ENCODE measurements around the gene TMEM51. TPM values are rescaled to one million over a fixed set of nuclear protein-coding genes. Genes with fewer than 3 reads are reported as not detected.

TMEM51 gene
- total and polyA plus RNA-seq, 9 of the 15 experiments (the other 6 are each of a cell fraction or from before 2014, with no cell fraction given) = 0.06 to 1.4 (median 0.58) TPM

DNA sequence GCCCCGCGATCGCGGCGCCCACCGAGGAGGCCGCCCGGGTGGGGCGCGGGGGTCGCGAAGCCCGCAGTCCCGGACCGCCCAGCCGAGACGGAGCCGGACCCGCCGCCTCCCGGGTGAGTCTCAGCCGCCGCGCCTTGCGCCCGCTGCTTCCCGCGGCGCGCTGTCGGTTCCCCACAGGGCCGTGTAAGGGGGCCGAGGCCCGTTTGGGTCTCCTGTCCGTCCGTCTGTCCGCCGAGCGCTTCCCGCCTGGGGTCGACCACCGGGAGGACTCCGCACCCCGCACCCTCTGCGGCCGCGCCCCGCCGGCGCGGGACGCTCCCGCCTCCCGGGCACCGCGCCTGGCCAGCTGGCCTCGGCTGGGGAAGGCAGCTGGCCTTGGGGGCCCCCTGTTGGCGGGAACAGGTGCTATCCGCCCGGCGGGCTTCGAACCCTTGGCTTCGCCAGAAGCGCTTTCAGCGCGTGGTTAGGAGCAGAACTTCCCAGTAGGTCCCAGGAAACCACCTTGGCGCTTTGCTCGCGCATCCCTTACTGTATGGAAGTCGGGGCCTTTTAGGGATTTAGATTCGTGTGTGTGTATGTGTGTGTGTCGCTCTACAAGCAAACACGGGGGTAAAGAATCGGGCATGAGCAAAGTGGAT, 414 bp downstream of the TMEM51 start (continued):
- TF ChIP-seq FIP1L1 (IDR thresholded peaks at IDR 0.05; ENCODE audit: low read depth, low read length, poor library complexity, severe bottlenecking) (no peak), ETS2 (tag; IDR thresholded peaks at IDR 0.05; ENCODE audit: borderline replicate concordance, poor library complexity, severe bottlenecking) (no peak), HDAC1 (IDR thresholded peaks at IDR 0.05) (no peak), SMARCA5 (IDR thresholded peaks at IDR 0.05) (no peak), JUND (IDR thresholded peaks at IDR 0.05; ENCODE audit: borderline replicate concordance, low read depth, low read length) (no peak), JUND (tag; IDR thresholded peaks at IDR 0.05; ENCODE audit: borderline replicate concordance, low read depth, low read length) (no peak), CEBPB (tag; IDR thresholded peaks at IDR 0.05) (no peak), ZNF12 (CRISPR knock-in tag; IDR thresholded peaks at IDR 0.05) (no peak), ZNF707 (CRISPR knock-in tag; conservative IDR thresholded peaks at IDR 0.05) (no peak), HCFC1 (IDR thresholded peaks at IDR 0.05; ENCODE audit: low read depth, low read length) (no peak), ZNF436 (CRISPR knock-in tag; IDR thresholded peaks at IDR 0.05) (no peak), ZHX1 (conservative IDR thresholded peaks at IDR 0.05; ENCODE audit: low read length) (no peak), CHD2 (IDR thresholded peaks at IDR 0.05; ENCODE audit: low read depth, low read length) (no peak), CHD1 (IDR thresholded peaks at IDR 0.05; ENCODE audit: low read length) (no peak)
- TF ChIP-seq, protein P1, sequence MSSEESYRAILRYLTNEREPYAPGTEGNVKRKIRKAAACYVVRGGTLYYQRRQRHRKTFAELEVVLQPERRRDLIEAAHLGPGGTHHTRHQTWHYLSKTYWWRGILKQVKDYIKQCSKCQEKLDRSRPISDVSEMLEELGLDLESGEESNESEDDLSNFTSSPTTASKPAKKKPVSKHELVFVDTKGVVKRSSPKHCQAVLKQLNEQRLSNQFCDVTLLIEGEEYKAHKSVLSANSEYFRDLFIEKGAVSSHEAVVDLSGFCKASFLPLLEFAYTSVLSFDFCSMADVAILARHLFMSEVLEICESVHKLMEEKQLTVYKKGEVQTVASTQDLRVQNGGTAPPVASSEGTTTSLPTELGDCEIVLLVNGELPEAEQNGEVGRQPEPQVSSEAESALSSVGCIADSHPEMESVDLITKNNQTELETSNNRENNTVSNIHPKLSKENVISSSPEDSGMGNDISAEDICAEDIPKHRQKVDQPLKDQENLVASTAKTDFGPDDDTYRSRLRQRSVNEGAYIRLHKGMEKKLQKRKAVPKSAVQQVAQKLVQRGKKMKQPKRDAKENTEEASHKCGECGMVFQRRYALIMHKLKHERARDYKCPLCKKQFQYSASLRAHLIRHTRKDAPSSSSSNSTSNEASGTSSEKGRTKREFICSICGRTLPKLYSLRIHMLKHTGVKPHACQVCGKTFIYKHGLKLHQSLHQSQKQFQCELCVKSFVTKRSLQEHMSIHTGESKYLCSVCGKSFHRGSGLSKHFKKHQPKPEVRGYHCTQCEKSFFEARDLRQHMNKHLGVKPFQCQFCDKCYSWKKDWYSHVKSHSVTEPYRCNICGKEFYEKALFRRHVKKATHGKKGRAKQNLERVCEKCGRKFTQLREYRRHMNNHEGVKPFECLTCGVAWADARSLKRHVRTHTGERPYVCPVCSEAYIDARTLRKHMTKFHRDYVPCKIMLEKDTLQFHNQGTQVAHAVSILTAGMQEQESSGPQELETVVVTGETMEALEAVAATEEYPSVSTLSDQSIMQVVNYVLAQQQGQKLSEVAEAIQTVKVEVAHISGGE (CRISPR knock-in tag; IDR thresholded peaks at IDR 0.05) = no peak
- TF ChIP-seq, protein P2, sequence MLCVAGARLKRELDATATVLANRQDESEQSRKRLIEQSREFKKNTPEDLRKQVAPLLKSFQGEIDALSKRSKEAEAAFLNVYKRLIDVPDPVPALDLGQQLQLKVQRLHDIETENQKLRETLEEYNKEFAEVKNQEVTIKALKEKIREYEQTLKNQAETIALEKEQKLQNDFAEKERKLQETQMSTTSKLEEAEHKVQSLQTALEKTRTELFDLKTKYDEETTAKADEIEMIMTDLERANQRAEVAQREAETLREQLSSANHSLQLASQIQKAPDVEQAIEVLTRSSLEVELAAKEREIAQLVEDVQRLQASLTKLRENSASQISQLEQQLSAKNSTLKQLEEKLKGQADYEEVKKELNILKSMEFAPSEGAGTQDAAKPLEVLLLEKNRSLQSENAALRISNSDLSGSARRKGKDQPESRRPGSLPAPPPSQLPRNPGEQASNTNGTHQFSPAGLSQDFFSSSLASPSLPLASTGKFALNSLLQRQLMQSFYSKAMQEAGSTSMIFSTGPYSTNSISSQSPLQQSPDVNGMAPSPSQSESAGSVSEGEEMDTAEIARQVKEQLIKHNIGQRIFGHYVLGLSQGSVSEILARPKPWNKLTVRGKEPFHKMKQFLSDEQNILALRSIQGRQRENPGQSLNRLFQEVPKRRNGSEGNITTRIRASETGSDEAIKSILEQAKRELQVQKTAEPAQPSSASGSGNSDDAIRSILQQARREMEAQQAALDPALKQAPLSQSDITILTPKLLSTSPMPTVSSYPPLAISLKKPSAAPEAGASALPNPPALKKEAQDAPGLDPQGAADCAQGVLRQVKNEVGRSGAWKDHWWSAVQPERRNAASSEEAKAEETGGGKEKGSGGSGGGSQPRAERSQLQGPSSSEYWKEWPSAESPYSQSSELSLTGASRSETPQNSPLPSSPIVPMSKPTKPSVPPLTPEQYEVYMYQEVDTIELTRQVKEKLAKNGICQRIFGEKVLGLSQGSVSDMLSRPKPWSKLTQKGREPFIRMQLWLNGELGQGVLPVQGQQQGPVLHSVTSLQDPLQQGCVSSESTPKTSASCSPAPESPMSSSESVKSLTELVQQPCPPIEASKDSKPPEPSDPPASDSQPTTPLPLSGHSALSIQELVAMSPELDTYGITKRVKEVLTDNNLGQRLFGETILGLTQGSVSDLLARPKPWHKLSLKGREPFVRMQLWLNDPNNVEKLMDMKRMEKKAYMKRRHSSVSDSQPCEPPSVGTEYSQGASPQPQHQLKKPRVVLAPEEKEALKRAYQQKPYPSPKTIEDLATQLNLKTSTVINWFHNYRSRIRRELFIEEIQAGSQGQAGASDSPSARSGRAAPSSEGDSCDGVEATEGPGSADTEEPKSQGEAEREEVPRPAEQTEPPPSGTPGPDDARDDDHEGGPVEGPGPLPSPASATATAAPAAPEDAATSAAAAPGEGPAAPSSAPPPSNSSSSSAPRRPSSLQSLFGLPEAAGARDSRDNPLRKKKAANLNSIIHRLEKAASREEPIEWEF (CRISPR knock-in tag; IDR thresholded peaks at IDR 0.05) = no peak
